Astrocyte (in vitro differentiated cells and primary cell): Measurements from ENCODE around the gene PRRC2B. TPM values are rescaled to one million over a fixed set of nuclear protein-coding genes. Genes with fewer than 3 reads are reported as not detected.

ENCODE experiments used
- DNase-seq: peaks from one replicate; pipeline ENCODE4 v3.0.0-alpha.2; 2010; ENCODE audit warnings: low read depth
- FAIRE-seq: peaks from 2 replicates; lab custom pipeline; 2011; peaks lifted over from hg19 to GRCh38; lab: Jason Lieb, UNC
- H2AFZ ChIP-seq: 2 replicates; pipeline ENCODE4 v1.6.0; 2012; ENCODE audit warnings: low read depth, low read length, inconsistent platforms
- H3K27ac ChIP-seq: 2 replicates; pipeline ENCODE4 v1.5.1; 2011; ENCODE audit warnings: low read depth, low read length, inconsistent platforms
- H3K27me3 ChIP-seq: 2 replicates; pipeline ENCODE4 v1.6.0; 2011; ENCODE audit warnings: low read length, inconsistent platforms; ENCODE audit not compliant: insufficient read depth
- H3K36me3 ChIP-seq: 2 replicates; pipeline ENCODE4 v1.5.1; 2011; ENCODE audit warnings: low read length, inconsistent platforms; ENCODE audit not compliant: insufficient read depth
- H3K4me1 ChIP-seq: 2 replicates; pipeline ENCODE4 v1.5.1; 2011; ENCODE audit warnings: low read length, inconsistent platforms; ENCODE audit not compliant: insufficient read depth
- H3K4me2 ChIP-seq: 2 replicates; pipeline ENCODE4 v1.6.0; 2012; ENCODE audit warnings: low read length, inconsistent platforms
- H3K4me3 ChIP-seq: 2 replicates; pipeline ENCODE4 v1.5.1; 2011; ENCODE audit warnings: low read depth, mild to moderate bottlenecking, low read length, inconsistent platforms; ENCODE audit not compliant: insufficient read depth
- H3K79me2 ChIP-seq: 2 replicates; pipeline ENCODE4 v1.6.0; 2012; ENCODE audit warnings: mild to moderate bottlenecking, low read length, inconsistent platforms; ENCODE audit not compliant: insufficient read depth
- H3K9ac ChIP-seq: 2 replicates; pipeline ENCODE4 v1.6.0; 2012; ENCODE audit warnings: mild to moderate bottlenecking, low read length, inconsistent platforms
- H3K9me3 ChIP-seq: 2 replicates; pipeline ENCODE4 v1.5.1; 2012; ENCODE audit warnings: low read depth, mild to moderate bottlenecking, low read length, inconsistent platforms; ENCODE audit not compliant: insufficient read depth
- H4K20me1 ChIP-seq: 2 replicates; pipeline ENCODE4 v1.6.0; 2012; ENCODE audit warnings: low read length, inconsistent platforms; ENCODE audit not compliant: insufficient read depth
- H3K27ac Mint-ChIP-seq: one replicate; pipeline ENCODE4 v1.8.0; 2021; ENCODE audit warnings: mild to moderate bottlenecking, mixed read lengths; ENCODE audit not compliant: unreplicated experiment
- H3K27me3 Mint-ChIP-seq: one replicate; pipeline ENCODE4 v1.8.0; 2021; ENCODE audit warnings: low read depth, mixed read lengths; ENCODE audit not compliant: unreplicated experiment
- H3K36me3 Mint-ChIP-seq: one replicate; pipeline ENCODE4 v1.8.0; 2021; ENCODE audit warnings: low read depth, mixed read lengths; ENCODE audit not compliant: unreplicated experiment
- H3K4me1 Mint-ChIP-seq: one replicate; pipeline ENCODE4 v1.8.0; 2021; ENCODE audit warnings: low read depth, mixed read lengths; ENCODE audit not compliant: unreplicated experiment
- H3K4me3 Mint-ChIP-seq: one replicate; pipeline ENCODE4 v1.8.0; 2021; ENCODE audit warnings: mild to moderate bottlenecking, moderate library complexity, mixed read lengths; ENCODE audit not compliant: unreplicated experiment
- H3K9me3 Mint-ChIP-seq: one replicate; pipeline ENCODE4 v1.8.0; 2021; ENCODE audit warnings: mild to moderate bottlenecking, mixed read lengths; ENCODE audit not compliant: unreplicated experiment
- EZH2 ChIP-seq: IDR thresholded peaks from 2 replicates; pipeline ENCODE4 v1.6.1; 2012; ENCODE audit warnings: mild to moderate bottlenecking, low read length, inconsistent platforms; ENCODE audit not compliant: insufficient read depth
- total RNA-seq: library from RNA; stranded (reverse); gene quantifications from 2 replicates; pipeline ENCODE4 v1.2.1, GENCODE V29; 2021
- TF ChIP-seq, protein P1 (sequence below): IDR thresholded peaks from 2 replicates; pipeline ENCODE4 v1.5.1; 2011; ENCODE audit warnings: low read depth, mild to moderate bottlenecking, inconsistent platforms, low read length, moderate library complexity; ENCODE audit not compliant: insufficient read depth

Gene PRRC2B
- total RNA-seq, 1 donor from 2014 or later, result 292 TPM

DNA sequence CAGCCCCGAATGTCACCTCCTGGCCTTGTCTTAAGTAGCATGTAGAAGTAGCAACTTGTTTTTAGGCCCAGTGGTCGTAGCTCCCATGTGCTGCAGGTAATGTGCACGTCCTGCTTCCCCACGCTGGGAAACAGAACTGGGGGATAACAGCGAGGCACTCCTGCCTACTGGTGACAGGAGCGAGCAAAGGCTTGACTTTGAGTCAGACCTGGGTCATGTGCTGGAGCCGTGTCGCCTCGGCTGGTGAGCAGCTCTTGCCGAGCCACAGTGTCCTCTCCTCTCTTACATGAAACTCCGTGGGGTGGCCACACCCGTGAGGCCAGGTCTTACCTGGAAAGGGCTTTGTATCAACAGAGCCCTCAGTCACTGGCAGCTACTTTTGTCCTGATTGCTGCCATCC lies 91.3 kb downstream of the PRRC2B start:
- H3K9me3 Mint-ChIP-seq, result no peaks in the 10 kb centered on the region
- Histone ChIP-seq H3K9ac (no peak overlapping the region), H2AFZ (no peak overlapping the region), H3K27ac (no peak overlapping the region), H3K4me1 (no peaks in the 10 kb centered on the region), H3K4me2 (no peak overlapping the region), H3K36me3 (peaks cover 62% of the 10 kb centered on the region), H3K9me3 (no peaks in the 10 kb centered on the region), H3K27me3 (no peaks in the 10 kb centered on the region), H4K20me1 (peaks cover 94% of the 10 kb centered on the region), H3K4me3 (no peak overlapping the region), H3K79me2 (peaks cover 32% of the 10 kb centered on the region)
- H3K4me1 Mint-ChIP-seq, result peaks cover 3% of the 10 kb centered on the region
- DNase-seq (no peak), FAIRE-seq (no peak)
- peaks cover 22% of the 10 kb centered on the region for H3K36me3 Mint-ChIP-seq
- no peak overlapping the region for H3K4me3 Mint-ChIP-seq
- no peak overlapping the region for H3K27ac Mint-ChIP-seq
- no peak for TF ChIP-seq EZH2
- TF ChIP-seq, protein P1, sequence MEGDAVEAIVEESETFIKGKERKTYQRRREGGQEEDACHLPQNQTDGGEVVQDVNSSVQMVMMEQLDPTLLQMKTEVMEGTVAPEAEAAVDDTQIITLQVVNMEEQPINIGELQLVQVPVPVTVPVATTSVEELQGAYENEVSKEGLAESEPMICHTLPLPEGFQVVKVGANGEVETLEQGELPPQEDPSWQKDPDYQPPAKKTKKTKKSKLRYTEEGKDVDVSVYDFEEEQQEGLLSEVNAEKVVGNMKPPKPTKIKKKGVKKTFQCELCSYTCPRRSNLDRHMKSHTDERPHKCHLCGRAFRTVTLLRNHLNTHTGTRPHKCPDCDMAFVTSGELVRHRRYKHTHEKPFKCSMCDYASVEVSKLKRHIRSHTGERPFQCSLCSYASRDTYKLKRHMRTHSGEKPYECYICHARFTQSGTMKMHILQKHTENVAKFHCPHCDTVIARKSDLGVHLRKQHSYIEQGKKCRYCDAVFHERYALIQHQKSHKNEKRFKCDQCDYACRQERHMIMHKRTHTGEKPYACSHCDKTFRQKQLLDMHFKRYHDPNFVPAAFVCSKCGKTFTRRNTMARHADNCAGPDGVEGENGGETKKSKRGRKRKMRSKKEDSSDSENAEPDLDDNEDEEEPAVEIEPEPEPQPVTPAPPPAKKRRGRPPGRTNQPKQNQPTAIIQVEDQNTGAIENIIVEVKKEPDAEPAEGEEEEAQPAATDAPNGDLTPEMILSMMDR, result no peak
- H3K27me3 Mint-ChIP-seq, result no peaks in the 10 kb centered on the region

DNA sequence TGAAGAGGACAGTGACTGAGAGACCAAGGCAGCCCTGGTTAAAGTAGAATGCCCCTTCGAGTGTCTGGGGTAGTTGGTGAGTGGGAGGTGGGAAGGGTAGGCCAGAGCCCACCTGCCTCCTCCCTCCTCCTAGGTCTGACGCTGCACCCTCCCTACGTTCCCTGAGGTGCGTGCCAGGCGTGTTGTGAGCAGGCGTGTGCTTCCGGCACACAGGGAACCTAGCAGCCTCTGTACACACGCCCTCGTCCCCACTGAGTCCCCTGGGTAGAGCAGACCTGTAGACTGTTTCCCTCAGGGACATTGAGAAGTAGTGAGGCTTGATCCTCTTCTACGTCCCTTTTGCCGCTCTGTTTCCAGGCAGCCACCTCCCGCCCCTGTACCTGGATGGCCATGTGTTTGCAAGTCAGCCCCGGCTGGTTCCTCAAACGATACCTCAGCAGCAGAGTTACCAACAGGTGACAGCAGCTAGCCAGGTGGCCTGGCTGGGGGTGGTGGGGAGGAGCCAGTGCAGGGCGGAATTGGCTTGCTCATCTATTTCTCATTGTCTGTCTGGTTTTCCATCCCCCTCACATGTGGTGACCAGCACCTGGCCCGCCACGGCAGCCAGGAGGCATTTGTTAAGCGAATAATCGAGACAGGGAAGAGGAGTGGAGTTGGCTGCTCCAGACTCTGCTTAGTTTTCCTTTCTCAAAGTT lies 92.0 kb downstream of the PRRC2B start:
- Histone ChIP-seq H2AFZ (no peak overlapping the region), H3K4me3 (no peak overlapping the region), H3K79me2 (peaks cover 31% of the 10 kb centered on the region), H3K36me3 (peaks cover 61% of the 10 kb centered on the region), H3K9ac (no peak overlapping the region), H3K27ac (no peak overlapping the region), H3K4me1 (no peaks in the 10 kb centered on the region), H4K20me1 (peaks cover 94% of the 10 kb centered on the region), H3K9me3 (no peaks in the 10 kb centered on the region), H3K4me2 (no peak overlapping the region), H3K27me3 (no peaks in the 10 kb centered on the region)
- Mint-ChIP-seq H3K36me3 (peaks cover 29% of the 10 kb centered on the region), H3K4me3 (no peak overlapping the region), H3K4me1 (peaks cover 3% of the 10 kb centered on the region), H3K9me3 (no peaks in the 10 kb centered on the region), H3K27ac (peak overlapping the region; percentile 50), H3K27me3 (no peaks in the 10 kb centered on the region)
- DNase-seq (no peak), FAIRE-seq (no peak)
- no peak for TF ChIP-seq EZH2
- TF ChIP-seq, protein P1, result no peak

DNA sequence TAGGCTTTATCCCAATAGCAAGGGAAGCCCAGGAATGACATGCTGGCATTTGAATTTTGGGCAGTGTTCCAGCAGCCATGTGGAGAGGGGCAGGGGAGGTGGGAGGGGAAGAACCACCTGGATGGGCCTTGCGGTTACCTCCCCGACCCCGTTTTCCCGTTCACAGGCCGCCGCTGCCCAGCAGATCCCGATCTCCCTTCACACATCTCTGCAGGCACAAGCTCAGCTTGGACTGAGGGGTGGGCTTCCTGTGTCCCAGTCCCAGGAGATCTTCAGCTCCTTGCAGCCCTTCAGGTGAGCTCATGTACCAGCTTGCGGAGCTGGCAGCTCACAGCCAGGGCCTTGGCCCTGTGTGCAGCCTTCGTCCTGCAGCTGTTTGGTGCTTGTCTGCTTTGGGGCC lies 93.1 kb downstream of the PRRC2B start:
- no peak for DNase-seq
- peaks cover 3% of the 10 kb centered on the region for H3K4me1 Mint-ChIP-seq
- no peak overlapping the region for H3K4me3 ChIP-seq
- no peak overlapping the region for H3K4me2 ChIP-seq
- no peaks in the 10 kb centered on the region for H3K9me3 Mint-ChIP-seq
- peaks cover 31% of the 10 kb centered on the region for H3K79me2 ChIP-seq
- peaks cover 63% of the 10 kb centered on the region for H3K36me3 ChIP-seq
- FAIRE-seq, result no peak
- no peaks in the 10 kb centered on the region for H3K9me3 ChIP-seq
- H3K27me3 Mint-ChIP-seq, result no peaks in the 10 kb centered on the region
- peaks cover 97% of the 10 kb centered on the region for H4K20me1 ChIP-seq
- no peaks in the 10 kb centered on the region for H3K4me1 ChIP-seq
- no peak overlapping the region for H2AFZ ChIP-seq
- no peak overlapping the region for H3K9ac ChIP-seq
- TF ChIP-seq EZH2, result no peak
- TF ChIP-seq, protein P1, result no peak
- no peak overlapping the region for H3K27ac ChIP-seq
- no peaks in the 10 kb centered on the region for H3K27me3 ChIP-seq
- no peak overlapping the region for H3K27ac Mint-ChIP-seq
- H3K4me3 Mint-ChIP-seq, result no peak overlapping the region
- H3K36me3 Mint-ChIP-seq, result peaks cover 32% of the 10 kb centered on the region
